HG03460 (cell line): ENCODE measurements around the gene CKAP4.

Experiments
- ATAC-seq: cut with Tn5 transposase; IDR thresholded peaks from one replicate; pipeline ENCODE4 v1.9.1; 2021; ENCODE audit not compliant: unreplicated experiment

Gene CKAP4

GRCh38 chr12:106274575-106275121, 26.8 kb upstream of the CKAP4 start:
- no peak for ATAC-seq

GRCh38 chr12:106274012-106274411, 26.2 kb upstream of the CKAP4 start:
- ATAC-seq = no peak

DNA sequence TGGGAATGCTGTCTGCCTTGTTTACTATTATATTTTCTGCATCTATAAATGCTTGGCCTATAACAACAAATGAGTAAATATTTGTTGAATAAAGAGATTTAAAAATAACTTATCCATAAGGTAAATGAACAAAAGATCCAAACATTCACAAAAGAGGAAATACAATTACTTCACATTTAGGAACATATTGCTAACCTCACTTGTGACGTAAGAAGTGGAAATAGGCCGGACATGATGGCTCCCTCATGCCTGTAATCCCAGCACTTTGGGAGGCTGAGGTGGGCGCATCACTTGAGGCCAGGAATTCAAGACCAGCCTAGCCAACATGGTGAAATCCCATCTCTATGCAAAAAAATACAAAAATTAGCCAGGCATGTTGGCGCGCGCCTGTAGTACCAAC, 25.7 kb upstream of the CKAP4 start:
- ATAC-seq = no peak

GRCh38 chr12:106271575-106272505, 24.0 kb upstream of the CKAP4 start:
- no peak for ATAC-seq

- ATAC-seq = no peak
Measured at GRCh38 chr12:106269150-106269771, 21.4 kb upstream of the CKAP4 start.

DNA sequence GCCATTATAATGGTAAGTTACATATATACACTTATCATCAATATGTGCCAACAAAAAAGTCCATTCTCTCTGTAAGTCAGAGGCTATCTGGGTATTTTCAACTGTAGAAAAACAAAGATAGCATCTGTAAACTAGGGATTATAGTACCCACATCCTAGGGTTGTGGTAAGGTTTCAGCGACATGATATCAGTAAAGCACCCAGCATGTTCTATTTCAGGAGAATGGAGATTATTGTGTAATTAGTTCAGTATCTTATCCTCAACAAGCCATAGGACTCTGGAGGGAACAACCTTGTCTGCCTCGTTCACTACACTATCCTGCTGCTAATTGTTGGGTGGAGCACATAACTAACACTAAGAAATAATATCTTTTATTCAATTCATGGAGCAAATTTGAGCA, 19.7 kb upstream of the CKAP4 start:
- ATAC-seq = no peak

GRCh38 chr12:106265116-106265515, 17.3 kb upstream of the CKAP4 start:
- ATAC-seq = no peak

DNA sequence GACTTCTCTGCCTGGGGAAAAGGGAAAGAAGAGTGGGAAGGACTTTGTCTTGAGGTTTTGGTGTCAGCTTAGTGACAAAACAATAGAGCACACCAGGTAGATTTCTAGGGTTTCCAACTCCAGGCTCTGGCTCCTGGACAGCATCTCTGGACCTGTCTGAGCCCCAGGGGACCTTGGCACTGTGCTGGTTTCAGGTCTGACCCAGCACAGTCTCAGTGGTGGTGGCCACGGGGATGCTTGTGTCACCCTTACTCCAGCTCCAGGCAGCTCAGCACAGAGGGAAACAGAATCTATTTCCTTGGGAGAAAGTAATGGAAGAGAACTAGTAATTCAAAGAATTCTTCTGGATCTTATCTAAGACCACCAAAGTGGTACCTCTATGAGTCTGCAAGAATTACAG, 11.1 kb upstream of the CKAP4 start:
- ATAC-seq = no peak

GRCh38 chr12:106258226-106258625, 10.4 kb upstream of the CKAP4 start:
- no peak for ATAC-seq

DNA sequence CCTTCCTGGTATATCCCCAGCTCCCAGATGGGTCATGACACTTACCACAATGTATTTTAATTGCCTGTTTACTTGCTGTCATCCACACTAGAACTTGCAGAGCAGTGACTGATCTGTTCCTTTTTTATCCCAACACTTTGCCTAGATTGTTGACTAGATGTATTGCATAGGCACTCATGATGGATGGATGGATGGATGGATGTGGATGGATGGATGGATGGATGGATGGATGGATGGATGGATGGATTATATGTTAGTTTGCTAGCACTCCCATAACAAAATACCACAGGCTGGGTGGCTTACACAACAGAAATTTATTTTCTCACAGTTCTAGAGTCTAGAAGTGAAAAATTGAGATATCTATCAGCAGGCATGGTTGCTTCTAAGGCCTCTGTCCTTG, 8.7 kb upstream of the CKAP4 start:
- no peak for ATAC-seq

GRCh38 chr12:106255952-106256351, 8.1 kb upstream of the CKAP4 start:
- no peak for ATAC-seq

DNA sequence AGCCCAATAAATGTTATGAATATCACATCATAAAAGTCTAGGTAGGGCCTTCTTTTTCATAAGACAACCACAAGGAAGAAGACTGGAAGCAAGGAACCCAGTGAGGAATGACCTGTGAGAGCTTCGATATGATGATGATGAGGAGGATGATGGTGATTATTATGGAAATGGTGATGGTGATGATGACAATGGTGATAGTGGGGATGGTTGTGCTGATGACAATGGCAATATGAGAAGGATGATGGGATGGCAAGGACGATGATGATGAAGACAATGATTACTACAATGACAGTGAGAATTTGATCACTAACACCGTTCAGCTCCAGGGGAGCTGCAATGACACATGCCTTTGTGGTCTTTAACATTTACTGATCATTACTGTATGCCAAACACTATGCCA, 7.7 kb upstream of the CKAP4 start:
- no peak for ATAC-seq

DNA sequence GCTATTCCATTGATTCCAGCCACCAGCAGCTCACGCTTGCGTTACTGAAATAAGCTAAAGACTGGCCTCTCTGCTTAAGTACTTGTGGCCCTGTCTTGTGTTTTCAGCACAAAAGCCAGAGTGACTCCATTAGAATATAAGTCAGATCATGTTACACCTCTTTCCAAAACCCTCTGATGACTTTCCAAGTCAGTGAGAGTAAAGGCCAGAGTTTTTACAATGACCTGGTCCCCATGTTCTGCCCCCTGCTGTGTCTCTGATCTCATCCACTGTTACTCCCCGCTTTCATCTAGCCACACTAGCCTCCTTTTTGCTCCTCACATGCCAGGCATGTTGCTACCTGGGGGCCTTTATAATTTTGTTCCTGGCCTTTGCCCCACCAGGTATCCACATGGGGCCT, 6.9 kb upstream of the CKAP4 start:
- ATAC-seq = no peak

GRCh38 chr12:106251631-106252455, 4.0 kb upstream of the CKAP4 start:
- no peak for ATAC-seq

- ATAC-seq = peak; percentile 74
Measured at GRCh38 chr12:106249411-106250135, 1.8 kb upstream of the CKAP4 start.

GRCh38 chr12:106248846-106249371, 1.1 kb upstream of the CKAP4 start:
- ATAC-seq = no peak

DNA sequence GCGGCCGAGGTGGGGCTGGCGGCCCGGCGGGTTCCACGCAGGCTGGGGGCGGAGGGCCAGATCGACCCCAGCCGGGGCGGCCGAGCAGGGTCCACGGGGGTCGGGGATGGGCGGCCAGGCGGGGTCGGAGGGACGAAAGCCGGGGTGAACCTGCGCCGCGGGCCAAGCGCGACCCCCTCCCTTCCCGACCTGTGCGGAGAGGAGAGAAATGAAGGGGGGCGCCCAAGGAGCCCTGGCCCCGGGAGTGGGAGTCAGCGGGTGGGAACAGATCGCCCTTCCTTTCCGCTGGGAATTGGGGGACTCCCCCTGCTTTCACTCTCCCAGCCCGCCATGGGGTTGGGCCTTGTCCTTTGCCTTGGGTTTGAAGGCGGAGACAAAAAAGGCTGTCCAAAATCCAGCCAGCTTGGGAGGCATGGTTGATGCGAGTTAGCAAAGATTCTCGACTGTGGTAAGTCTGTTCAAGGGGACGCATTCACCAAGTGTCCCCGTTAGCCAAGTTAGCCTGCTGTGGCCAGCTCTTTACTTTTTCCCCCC, 559 bp upstream of the CKAP4 start:
- no peak for ATAC-seq

- ATAC-seq = no peak
Measured at GRCh38 chr12:106246891-106247673, 738 bp downstream of the CKAP4 start.

- no peak for ATAC-seq
Measured at GRCh38 chr12:106245767-106246166, 2.1 kb downstream of the CKAP4 start.
